Liver (tissue), 9 donors: Measurements from ENCODE around the gene KCNC4. TPM values are rescaled to one million over a fixed set of nuclear protein-coding genes. Genes with fewer than 3 reads are reported as not detected.

Experiments
- DNase-seq: peaks from one replicate; pipeline ENCODE4 v3.0.0-alpha.2; 2017; ENCODE audit warnings: low spot score
- H3K27ac ChIP-seq, 2 donors: one replicate each; pipeline ENCODE4 v1.7.0; 2013; ENCODE audit warnings: inconsistent platforms in 2 of 2, low read length in 2 of 2, control low read depth in 1 of 2, low read depth in 1 of 2, mild to moderate bottlenecking in 1 of 2
- H3K27me3 ChIP-seq, 4 donors: one replicate each; pipeline versions ENCODE4 v1.6.1 to v1.7.0; 2013; ENCODE audit warnings: low read length in 3 of 4, inconsistent platforms in 1 of 4, mild to moderate bottlenecking in 1 of 4, moderate library complexity in 1 of 4; ENCODE audit not compliant: control insufficient read depth in 4 of 4, insufficient read depth in 4 of 4
- H3K36me3 ChIP-seq, 4 donors: one replicate each; pipeline versions ENCODE4 v1.6.1 to v1.7.0; 2013; ENCODE audit warnings: low read length in 3 of 4, mild to moderate bottlenecking in 3 of 4, low read depth in 1 of 4, moderate library complexity in 1 of 4; ENCODE audit not compliant: control insufficient read depth in 4 of 4, insufficient read depth in 3 of 4
- H3K4me1 ChIP-seq, 4 donors: one replicate each; pipeline versions ENCODE4 v1.6.1 to v1.7.0; 2013; ENCODE audit warnings: low read length in 3 of 4, mild to moderate bottlenecking in 3 of 4, moderate library complexity in 1 of 4; ENCODE audit not compliant: control insufficient read depth in 4 of 4, insufficient read depth in 4 of 4
- H3K4me3 ChIP-seq, 3 donors: one replicate each; pipeline versions ENCODE4 v1.6.1 to v1.7.0; 2013; ENCODE audit warnings: low read length in 3 of 3, control low read depth in 1 of 3, low read depth in 1 of 3, mild to moderate bottlenecking in 1 of 3
- H3K9ac ChIP-seq, 2 donors: one replicate each; pipeline ENCODE4 v1.7.0; 2013; ENCODE audit warnings: low read length in 2 of 2, mild to moderate bottlenecking in 2 of 2, moderate library complexity in 2 of 2, control low read depth in 1 of 2, low read depth in 1 of 2
- H3K9me3 ChIP-seq, 4 donors: one replicate each; pipeline versions ENCODE4 v1.6.1 to v1.7.0; 2013; ENCODE audit warnings: low read length in 3 of 4; ENCODE audit not compliant: control insufficient read depth in 4 of 4
- ATF3 ChIP-seq: IDR thresholded peaks from 2 replicates; pipeline ENCODE4 v1.6.1; 2016; ENCODE audit warnings: antibody characterized with exemption
- EGR1 ChIP-seq, 2 donors: IDR thresholded peaks; 2 replicates each; pipeline ENCODE4 v1.6.1; 2016 to 2018; ENCODE audit warnings: antibody characterized with exemption in 2 of 2, low read depth in 2 of 2
- FOXA1 ChIP-seq: IDR thresholded peaks from 2 replicates; pipeline ENCODE4 v1.6.1; 2016; ENCODE audit warnings: antibody characterized with exemption
- FOXA2 ChIP-seq: IDR thresholded peaks from 2 replicates; pipeline ENCODE4 v1.6.1; 2016; ENCODE audit warnings: antibody characterized with exemption
- GABPA ChIP-seq, 2 donors: IDR thresholded peaks in 1 of 2; conservative IDR thresholded peaks in 1 of 2; 2 replicates each; pipeline ENCODE4 v1.6.1; 2016; ENCODE audit warnings: antibody characterized with exemption in 2 of 2, mild to moderate bottlenecking in 1 of 2, moderate library complexity in 1 of 2
- HNF4A ChIP-seq, 2 donors: conservative IDR thresholded peaks; 2 replicates each; pipeline ENCODE4 v1.6.1; 2016; ENCODE audit warnings: antibody characterized with exemption in 2 of 2, mild to moderate bottlenecking in 2 of 2
- HNF4G ChIP-seq: IDR thresholded peaks from 2 replicates; pipeline ENCODE4 v1.6.1; 2016; ENCODE audit warnings: antibody characterized with exemption
- JUND ChIP-seq, 2 donors: IDR thresholded peaks; 2 replicates each; pipeline ENCODE4 v1.6.1; 2016; ENCODE audit warnings: antibody characterized with exemption in 2 of 2
- MAX ChIP-seq: IDR thresholded peaks from 2 replicates; pipeline ENCODE4 v1.6.1; 2016; ENCODE audit warnings: antibody characterized with exemption
- NR2F2 ChIP-seq: IDR thresholded peaks from 2 replicates; pipeline ENCODE4 v1.6.1; 2016; ENCODE audit warnings: antibody characterized with exemption
- RAD21 ChIP-seq, 2 donors: IDR thresholded peaks; 2 replicates each; pipeline ENCODE4 v1.6.1; 2016; ENCODE audit warnings: antibody characterized with exemption in 2 of 2, mild to moderate bottlenecking in 2 of 2
- RXRA ChIP-seq, 2 donors: IDR thresholded peaks; 2 replicates each; pipeline ENCODE4 v1.6.1; 2017 to 2018; ENCODE audit warnings: antibody characterized with exemption in 2 of 2, mild to moderate bottlenecking in 1 of 2
- SP1 ChIP-seq: IDR thresholded peaks from 2 replicates; pipeline ENCODE4 v1.6.1; 2018; ENCODE audit warnings: antibody characterized with exemption, mild to moderate bottlenecking
- TAF1 ChIP-seq: conservative IDR thresholded peaks from 2 replicates; pipeline ENCODE4 v1.6.1; 2016; ENCODE audit warnings: antibody characterized with exemption, mild to moderate bottlenecking
- YY1 ChIP-seq: IDR thresholded peaks from 2 replicates; pipeline ENCODE4 v1.6.1; 2016; ENCODE audit warnings: antibody characterized with exemption, mild to moderate bottlenecking
- ZBTB33 ChIP-seq: IDR thresholded peaks from 2 replicates; pipeline ENCODE4 v1.6.1; 2016; ENCODE audit warnings: antibody characterized with exemption
- WGBS: extraction: QIAGEN DNeasy Blood & Tissue Kit; methylation state at CpG from one replicate; pipeline ENCODE4 v1.1.7; 2013; 5-methylcytosine and 5-hydroxymethylcytosine counted together
- polyA plus RNA-seq, 2 donors: library from polyadenylated mRNA; stranded (reverse) in 1 of 2; unstranded in 1 of 2; fragments of 200-250 nt in 1 of 2; fragments of >200 nt in 1 of 2; fragmentation: Nextera tagmentation in 1 of 2; extraction: Ambion mirVana in 1 of 2; gene quantifications; one replicate each; pipeline versions ENCODE4 v1.2.1 to v1.2.3, GENCODE V29; 2013 to 2015
- total RNA-seq, 2 donors: library from RNA; depleted of rRNA; stranded (reverse); fragments of >200 nt; gene quantifications; one replicate each; pipeline ENCODE4 v1.2.3, GENCODE V29; 2014
- TF ChIP-seq, protein P1 (sequence below): IDR thresholded peaks from 2 replicates; pipeline ENCODE4 v1.6.1; 2016; ENCODE audit warnings: antibody characterized with exemption, mild to moderate bottlenecking
- TF ChIP-seq, protein P2 (sequence below): fragments of 150-350 bp; IDR thresholded peaks from 2 replicates; pipeline ENCODE4 v1.5.1; 2017; ENCODE audit warnings: improper control_type of control experiment, low read depth, low read length; ENCODE audit not compliant: missing input control
- donor health status: healthy.
- donor health status: healthy.
- donor health status: healthy.
- donor health status: healthy.
- donor health status: healthy.

The KCNC4 gene
- total and polyA plus RNA-seq, 4 donors: 0.46 to 2.5 (median 1.5) TPM

- TF ChIP-seq ZBTB33 (no peak), HNF4A (conservative IDR thresholded peaks at IDR 0.05) (no peak)
These were observed 40.6 kb downstream of the KCNC4 start (continued) for GRCh38 chr1:110250749-110251148.

DNA sequence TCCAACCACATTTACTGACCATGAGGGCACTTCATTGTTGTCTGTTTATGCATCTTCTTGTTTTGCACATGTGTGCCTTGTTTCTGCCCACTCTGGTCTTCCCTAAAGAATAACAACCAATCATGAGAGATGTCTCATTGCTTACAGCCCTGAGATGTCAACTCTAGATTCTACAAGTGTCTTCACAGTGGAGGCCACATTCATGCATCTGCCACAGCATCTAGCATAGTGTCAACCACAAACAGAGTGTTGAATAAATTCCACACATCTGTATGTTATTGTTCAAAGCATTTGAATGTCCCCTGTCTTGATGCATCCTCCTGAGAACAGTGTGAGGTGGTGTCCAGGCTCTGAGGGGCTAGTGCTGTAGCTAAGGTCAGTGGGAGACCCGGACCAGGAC lies 43.1 kb downstream of the KCNC4 start:
- Histone ChIP-seq H3K4me1 (no peaks in the 10 kb centered on the region), H3K27ac (no peak overlapping the region), H3K4me3 (no peak overlapping the region), H3K27me3 (no peaks in the 10 kb centered on the region), H3K9me3 (no peaks in the 10 kb centered on the region), H3K36me3 (no peaks in the 10 kb centered on the region), H3K9ac (no peak overlapping the region)
- no peak for DNase-seq
- 97% methylated on average over 1 of the region's 1 CpG for WGBS
- TF ChIP-seq ATF3 (no peak), JUND (IDR thresholded peaks at IDR 0.05) (no peak), ZBTB33 (no peak), TAF1 (no peak), FOXA1 (no peak), MAX (no peak), SP1 (no peak), HNF4G (no peak), NR2F2 (no peak), GABPA (IDR thresholded peaks at IDR 0.05 in 1 of 2, conservative IDR thresholded peaks at IDR 0.05 in 1 of 2) (no peak), FOXA2 (no peak), RAD21 (IDR thresholded peaks at IDR 0.05) (no peak), HNF4A (conservative IDR thresholded peaks at IDR 0.05) (no peak), YY1 (no peak), RXRA (IDR thresholded peaks at IDR 0.05) (no peak), EGR1 (IDR thresholded peaks at IDR 0.05; ENCODE audit: low read depth in 2 of 2) (no peak)
- TF ChIP-seq, protein P1, sequence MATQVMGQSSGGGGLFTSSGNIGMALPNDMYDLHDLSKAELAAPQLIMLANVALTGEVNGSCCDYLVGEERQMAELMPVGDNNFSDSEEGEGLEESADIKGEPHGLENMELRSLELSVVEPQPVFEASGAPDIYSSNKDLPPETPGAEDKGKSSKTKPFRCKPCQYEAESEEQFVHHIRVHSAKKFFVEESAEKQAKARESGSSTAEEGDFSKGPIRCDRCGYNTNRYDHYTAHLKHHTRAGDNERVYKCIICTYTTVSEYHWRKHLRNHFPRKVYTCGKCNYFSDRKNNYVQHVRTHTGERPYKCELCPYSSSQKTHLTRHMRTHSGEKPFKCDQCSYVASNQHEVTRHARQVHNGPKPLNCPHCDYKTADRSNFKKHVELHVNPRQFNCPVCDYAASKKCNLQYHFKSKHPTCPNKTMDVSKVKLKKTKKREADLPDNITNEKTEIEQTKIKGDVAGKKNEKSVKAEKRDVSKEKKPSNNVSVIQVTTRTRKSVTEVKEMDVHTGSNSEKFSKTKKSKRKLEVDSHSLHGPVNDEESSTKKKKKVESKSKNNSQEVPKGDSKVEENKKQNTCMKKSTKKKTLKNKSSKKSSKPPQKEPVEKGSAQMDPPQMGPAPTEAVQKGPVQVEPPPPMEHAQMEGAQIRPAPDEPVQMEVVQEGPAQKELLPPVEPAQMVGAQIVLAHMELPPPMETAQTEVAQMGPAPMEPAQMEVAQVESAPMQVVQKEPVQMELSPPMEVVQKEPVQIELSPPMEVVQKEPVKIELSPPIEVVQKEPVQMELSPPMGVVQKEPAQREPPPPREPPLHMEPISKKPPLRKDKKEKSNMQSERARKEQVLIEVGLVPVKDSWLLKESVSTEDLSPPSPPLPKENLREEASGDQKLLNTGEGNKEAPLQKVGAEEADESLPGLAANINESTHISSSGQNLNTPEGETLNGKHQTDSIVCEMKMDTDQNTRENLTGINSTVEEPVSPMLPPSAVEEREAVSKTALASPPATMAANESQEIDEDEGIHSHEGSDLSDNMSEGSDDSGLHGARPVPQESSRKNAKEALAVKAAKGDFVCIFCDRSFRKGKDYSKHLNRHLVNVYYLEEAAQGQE: no peak
- TF ChIP-seq, protein P2, sequence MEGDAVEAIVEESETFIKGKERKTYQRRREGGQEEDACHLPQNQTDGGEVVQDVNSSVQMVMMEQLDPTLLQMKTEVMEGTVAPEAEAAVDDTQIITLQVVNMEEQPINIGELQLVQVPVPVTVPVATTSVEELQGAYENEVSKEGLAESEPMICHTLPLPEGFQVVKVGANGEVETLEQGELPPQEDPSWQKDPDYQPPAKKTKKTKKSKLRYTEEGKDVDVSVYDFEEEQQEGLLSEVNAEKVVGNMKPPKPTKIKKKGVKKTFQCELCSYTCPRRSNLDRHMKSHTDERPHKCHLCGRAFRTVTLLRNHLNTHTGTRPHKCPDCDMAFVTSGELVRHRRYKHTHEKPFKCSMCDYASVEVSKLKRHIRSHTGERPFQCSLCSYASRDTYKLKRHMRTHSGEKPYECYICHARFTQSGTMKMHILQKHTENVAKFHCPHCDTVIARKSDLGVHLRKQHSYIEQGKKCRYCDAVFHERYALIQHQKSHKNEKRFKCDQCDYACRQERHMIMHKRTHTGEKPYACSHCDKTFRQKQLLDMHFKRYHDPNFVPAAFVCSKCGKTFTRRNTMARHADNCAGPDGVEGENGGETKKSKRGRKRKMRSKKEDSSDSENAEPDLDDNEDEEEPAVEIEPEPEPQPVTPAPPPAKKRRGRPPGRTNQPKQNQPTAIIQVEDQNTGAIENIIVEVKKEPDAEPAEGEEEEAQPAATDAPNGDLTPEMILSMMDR: no peak
